CD4-positive, alpha-beta T cell treated with Interleukin-12 subunit alpha and Interleukin-12 subunit beta, for 1 hour (primary cell): Measurements from ENCODE around the gene GLDC.
"Not testable (repeated sequence)": the region's sequence is repeated elsewhere in the genome, so short reads cannot be mapped to it uniquely, and the experiment has no call there.

Source experiments
- DNase-seq: peaks from one replicate; pipeline ENCODE4 v3.0.0-alpha.2; 2020

Gene GLDC

DNA sequence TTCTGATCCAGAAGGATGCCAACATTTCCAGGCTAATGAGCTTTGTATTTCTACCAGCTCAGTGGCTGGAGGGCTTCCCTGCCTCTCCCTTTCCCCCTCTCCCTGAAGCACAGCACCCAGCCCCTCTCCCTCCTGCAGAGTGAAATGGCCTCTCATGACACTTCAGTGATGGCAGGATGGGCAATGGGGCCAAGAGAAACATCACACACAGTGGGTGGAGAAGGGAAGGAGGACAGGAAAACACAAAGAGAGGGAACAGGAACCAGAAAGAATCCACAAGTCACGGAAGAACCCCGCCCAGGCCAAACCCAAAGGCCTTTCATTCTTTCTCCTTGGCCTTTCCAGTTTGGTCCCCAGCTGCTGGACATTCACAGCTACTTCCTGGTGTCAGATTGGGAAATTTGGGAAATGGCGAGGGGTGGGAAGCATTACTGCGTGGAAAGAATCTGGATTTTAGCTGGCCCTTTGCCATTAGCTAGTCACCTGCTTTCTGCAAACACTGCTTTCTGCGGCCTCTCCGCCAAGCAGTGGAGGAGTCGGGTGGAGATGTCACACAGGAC, 82.6 kb downstream of the GLDC start:
- DNase-seq: no peak

DNA sequence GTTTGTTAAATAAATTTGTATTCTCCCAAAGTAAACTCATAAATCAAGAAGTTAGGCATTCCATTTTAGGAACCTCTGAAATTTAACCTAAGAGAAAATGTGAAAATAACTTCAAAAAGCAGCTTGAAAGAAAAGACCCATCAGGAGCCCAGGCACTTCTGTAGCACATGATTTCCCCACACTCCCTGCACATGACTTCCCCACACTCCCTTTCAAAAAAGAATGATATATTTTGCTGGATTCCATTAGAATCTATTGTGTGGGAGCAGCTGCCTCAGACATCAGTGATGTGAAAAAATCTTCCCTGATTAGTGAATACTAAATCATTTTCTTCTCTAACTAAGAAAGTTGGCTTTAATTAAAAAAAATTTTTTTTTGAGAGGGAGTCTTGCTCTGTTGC, 83.3 kb downstream of the GLDC start:
- no peak for DNase-seq

DNA sequence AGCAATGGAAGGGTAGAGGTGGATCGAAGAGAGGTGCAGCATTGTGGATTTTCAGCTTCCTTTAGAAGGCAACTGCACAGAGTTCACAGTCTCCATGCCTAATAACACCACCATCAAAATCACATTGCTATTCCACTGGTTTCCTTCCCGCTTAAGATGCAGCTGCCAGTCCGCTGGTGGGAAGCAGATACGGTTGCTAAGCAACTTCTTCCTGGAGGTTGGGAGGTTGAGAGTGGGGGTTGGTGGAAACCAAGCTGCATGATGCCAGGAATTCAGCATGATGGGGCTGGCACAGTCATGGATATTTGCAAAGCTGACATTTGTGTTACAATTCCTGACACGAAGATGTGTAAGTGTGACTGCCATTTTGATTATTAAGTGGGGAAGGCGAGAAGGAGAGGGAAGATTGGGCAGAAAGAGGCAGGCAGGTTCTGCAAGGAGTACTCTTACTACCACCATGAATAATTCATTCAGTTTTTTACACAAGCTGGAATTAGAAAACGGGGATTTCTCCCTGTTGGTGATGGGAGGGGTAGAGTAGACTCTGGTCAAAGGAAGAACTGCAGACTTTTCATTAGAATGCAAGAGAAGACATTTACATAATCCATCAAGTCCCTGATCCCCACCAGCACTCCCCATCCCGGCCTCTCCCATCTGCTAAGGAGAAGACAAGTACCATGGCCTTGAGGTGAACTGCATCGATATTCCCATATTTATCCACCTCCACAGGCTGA, 87.5 kb downstream of the GLDC start:
- no peak for DNase-seq

DNA sequence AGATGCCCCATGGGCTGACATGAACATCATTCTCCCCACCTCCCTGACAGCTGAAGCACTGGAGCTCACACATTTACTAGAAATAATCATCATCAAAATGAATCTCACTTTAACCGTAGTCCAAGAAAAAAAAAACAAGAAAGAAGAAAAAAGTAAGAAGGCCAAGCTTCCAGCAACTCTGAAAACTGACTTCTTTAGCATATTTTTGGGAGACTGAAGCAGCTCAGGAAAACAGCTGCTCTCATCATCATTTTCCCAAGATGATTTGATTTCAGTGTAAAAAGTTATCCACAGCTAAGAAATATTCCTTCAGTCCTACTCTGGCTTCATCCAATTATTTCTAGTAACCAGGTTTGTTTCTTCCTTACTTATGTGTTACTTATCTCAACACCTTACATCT, 91.7 kb downstream of the GLDC start:
- DNase-seq: no peak

DNA sequence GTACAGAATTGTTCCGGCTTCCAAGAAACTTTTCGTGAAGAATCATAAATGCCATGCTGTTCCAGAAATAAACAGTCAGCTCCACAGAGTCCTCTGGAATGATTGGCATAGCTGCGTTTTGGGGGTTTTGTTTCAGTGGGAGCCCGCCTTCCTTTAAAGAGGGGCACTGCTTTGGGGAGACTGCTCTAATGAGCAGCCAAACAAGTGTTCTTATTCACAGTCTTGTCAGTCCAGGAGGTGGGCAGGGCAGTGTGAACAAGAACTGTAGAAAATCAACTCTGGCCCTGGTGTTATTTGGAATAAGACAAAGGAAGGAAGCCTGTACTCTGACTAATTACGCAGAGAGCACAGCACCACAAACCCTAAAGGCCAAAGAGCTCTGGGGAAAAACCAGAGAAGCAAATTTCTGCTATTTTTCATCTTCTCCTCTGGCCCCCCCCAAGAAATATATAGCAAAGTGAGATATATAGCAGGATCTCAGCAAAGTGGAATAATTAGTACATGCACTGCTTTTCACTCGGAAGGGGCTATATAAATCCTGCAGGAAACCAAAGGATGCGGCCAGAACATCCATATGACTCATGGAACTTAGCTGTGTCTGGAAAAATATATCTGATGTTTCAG, 92.9 kb downstream of the GLDC start:
- no peak for DNase-seq

DNA sequence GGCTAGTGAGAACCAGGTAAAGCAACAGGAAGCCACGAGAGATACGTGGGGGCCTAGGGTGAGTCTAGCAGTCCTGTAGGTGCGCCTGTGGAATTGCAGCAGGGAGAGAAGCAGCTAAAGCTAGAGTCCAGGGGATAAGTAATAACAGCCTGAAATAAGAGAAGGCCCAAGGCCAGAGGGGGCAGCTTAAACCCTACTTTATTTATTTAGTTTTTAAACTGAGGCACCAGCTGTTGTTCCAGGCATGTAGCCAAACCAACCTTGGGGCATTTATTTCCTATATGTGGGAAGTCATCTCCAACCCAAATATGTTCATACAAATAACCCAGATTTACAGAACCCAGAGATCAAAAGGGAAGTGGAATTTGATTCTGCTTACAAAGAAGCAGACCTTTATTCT, 93.5 kb downstream of the GLDC start:
- no peak for DNase-seq

DNA sequence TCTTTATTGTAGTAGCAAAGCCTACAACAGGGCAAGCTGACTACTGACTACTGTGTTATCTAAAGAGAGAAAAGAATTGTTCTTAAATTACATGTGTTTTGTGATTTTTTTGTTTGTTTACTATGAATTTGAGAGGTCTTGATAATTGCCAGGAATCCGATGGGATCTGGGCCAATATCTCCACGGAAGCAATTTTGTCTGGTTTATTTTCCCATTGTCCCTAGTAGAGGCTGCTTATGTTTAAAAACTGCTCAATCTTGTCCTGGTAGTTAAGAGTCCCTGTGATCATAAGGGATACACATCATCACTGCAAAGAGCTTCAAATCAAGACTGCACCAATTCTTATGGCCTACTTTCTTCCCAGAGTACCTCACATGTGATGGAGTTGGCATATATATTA, 94.4 kb downstream of the GLDC start:
- no peak for DNase-seq

DNA sequence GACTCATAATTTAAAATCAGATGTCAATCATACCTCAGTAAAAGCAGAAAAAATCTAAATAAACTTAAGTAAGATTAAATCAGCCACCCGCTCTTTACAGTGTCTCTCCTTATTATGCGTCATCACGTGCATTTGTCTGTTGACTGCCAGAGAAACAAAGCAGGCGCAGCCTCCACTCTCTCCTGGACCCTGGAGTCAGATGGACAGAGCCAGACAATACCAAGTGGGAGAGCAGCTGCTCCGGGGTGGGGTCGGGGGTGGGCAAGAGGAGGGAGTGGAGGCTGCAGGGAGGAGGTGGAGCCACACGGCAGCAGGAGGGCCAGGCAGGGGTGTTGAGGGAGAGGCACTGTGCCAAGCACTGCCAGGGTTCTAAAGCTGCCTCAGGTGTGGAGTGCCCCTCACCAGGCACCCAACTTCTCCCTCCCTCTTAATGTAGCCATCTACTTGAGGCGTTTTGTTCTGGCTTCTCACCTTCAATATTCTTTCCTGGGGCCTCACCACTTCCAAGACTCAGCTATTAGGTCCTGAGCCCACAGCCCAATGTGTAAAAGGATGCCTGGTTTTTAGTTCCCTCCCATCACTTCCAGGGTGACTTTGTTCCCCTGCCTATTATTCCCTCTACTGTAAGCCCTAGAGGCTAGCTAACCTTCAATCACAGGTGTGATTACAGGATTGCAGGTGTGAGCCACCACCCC, 96.3 kb downstream of the GLDC start:
- DNase-seq: no peak

DNA sequence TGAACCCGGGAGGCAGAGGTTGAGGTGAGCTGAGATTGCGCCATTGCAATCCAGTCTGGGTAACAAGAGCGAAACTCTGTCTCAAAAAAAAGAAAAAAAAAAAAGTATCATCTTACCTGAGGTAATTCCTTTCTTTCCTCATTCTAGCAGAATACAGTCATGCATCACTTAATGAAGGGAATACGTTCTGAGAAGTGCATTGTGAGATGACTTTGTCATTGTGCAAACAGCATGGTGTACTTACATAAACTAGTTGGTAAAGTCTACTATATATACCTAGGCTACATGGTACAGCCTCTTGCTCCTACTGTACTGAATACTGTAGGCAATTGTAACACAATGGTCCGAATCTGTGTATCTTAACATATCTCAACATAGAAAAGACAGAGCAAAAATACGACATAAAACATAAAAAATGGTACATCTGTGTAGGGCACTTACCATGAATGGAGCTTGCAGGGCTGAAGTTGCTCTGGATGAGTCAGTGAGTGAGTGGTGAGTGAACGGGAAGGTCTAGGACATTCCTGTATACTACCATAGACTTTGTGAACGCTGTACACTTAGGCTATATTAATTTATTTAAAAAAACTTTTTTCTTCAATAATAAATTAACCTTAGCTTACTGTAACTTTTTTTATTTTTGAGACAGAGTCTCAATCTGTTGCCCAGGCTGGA, 100.4 kb downstream of the GLDC start:
- DNase-seq: no peak

DNA sequence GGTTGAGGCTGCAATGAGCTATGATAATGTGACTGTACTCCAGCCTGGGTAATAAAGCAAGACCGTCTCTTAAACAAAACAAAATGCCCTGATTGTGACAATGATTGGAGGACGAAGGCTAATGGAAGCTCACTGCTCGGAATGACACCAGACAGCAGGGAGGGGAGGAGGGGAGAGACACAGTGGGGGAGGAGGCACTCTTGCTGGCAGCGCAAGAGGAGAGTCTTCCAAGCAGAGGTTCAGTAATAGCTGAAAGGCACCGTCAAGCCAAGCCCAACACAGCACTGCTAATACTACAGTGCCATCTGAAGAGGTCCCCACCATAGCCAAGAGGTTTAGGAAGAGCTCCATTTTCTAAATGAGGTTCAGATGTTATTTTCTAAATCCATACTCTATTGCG, 102.3 kb downstream of the GLDC start:
- no peak for DNase-seq

DNA sequence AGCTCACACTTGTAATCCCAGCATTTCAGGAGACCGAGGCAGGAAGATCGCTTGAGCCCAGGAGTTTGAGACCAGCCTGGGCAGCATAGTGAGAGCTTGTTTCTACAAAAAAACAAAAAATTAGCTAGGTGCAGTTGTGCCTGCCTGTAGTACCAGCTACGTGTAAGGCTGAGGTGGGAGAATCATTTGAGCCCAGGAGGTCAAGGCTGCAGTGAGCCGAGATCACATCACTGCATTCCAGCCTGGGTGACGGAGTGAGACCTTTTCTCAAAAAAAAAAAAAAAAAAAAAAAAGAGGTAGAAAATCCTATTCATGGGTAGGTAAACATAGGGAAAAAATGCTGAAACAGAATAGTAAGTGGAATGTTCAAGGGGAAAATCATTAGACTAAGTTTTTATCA, 102.9 kb downstream of the GLDC start:
- DNase-seq: not testable (repeated sequence)

DNA sequence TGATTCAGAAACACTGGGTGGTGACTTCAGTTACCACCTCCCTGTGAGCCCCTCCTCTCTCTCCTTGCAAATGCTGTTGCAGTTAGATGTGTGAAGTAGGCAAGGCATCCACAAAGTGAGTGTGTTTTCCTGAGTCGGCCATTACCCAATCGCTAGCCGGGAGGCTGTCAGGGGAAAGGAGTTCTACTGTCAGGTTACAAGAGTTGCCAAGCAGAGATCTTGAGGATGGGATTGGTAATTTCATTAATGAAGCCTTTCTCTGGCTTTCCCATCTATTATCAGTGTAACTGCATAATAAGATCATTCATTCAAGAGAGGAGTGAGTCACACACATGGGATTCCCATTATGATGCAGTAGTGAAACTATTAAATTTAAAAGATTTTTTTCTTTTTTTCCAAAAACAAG, 106.9 kb downstream of the GLDC start:
- no peak for DNase-seq

DNA sequence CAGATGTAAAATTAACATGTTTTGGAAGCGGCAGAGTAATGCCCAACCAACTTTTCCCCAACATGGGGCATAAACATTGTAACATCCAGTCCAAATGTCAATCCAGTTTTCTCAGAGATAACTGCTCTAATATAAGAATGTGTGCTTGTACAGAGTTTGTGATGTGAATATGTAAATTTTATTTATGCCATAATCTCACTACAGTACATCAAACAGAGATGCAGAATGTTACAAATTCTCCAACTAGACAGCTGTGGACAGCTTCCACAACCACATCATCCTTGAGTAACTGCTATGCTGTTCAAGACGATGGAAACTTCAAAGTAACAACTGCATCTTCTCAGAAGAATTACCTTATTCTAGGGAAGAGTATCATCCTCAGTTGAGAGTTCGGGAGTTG, 109.9 kb downstream of the GLDC start:
- DNase-seq: no peak

DNA sequence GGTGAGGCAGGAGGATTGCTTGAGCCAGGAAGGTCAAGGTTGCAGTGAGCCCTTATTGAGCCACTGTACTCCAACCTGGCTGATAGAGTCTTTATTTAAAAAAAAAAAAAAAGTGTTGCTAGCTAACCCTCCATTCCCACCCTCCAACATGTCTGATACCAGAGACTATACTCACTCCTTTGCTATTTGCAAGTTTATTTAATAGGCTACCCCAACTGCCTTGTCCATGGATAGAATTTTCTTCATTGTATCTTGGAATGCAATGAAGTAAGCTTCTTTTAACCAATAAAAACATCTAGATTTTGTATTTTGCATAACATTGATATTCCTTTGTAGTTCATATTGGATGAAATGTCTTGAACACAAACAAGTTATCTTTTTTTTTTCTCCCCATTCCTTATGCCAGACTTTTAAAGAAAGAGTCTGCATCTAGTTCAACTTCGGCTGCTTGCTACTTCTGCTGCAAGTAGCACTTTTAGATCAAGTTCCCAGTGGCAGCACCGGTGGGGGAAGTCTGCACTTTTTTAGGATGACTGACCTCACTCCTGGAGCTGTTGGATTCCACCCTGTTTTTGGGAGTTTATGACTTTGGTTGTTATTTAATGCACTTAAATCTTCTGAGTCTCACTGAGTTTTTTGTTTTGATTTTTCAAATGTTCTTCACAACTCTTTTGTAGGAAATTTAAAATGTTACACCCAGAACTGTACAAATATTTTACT, 120.0 kb downstream of the GLDC start:
- DNase-seq: no peak

DNA sequence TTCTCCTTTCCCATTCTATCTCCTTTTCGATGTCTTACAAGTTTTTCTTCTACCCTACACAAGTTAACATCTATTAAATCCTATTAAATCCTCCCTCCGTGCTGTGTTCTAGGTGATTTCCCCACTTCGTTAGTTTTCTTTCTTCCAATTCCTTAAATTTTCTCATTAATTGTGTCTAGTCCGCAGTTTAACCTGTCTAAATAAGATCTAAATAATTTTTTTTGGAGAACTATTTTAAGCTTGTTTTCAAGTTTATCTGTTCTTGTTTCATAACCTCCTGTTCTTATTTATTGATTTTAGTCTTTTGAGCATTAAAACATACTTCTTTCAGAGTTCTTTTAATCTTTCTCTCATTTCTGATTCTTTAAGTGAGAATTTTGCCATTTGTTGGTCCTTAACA, 123.3 kb downstream of the GLDC start:
- no peak for DNase-seq

DNA sequence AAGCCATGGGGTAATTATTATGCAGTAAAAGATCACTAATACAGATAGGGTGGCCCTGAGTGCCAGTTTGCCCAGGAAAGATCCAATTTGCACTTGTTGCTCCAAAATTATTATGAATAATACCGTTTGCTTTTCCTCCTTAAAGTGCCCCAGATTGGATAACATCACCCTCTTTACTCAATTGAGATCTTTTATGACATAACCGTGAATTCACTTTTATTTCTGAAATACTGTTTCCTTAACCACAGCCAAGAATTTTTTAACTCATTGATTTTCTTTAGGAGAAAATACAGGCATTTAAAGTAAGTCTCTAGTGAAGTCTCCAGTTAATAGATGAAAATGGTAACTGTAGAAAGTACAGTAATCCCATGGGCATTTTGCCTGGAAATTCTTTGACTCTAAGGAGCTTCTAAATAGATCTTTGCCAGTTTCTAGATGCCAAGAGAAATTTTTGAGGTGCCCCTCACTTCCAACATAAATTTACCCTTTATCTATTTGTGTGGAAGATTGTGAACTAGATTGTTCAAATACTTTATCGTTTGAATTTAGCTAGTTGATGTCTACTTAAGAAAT, 133.4 kb downstream of the GLDC start:
- DNase-seq: no peak

DNA sequence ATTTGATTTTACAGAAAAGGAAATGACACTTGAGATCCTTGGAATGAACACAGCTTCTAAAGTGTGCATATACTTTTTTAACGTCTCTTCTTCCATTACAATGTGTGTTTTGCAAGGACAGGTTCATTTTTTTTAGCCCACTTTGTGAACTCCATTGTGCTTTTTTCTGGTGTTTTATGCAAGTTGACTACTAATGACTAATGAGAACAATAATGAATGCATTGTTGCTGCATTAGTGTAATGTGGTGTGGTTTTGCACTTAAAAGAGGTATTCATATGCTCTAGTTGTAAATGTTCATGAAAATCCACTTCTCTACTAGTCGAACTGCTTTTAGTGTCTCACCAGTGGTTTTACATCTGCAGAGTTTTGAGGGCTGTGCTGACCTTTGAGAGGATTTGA, 139.0 kb downstream of the GLDC start:
- DNase-seq: no peak

DNA sequence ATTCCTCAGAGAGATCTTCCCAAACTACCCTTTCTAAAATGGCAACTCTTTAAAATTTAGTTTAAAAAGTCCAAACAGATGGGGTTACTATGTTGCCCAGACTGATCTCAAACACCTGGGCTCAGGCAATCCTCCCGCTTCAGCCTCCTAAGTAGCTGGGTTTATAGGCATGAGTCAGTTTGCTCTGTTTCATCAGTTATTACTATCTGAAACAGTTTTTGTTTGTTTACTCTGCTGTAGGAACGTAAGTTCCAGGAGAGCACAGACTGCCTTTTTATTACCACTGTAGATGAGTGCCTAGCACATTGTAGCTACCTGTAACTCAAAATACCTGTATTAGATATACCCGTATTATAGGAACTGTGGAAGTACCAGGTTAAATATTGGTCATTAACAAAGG, 143.1 kb downstream of the GLDC start:
- DNase-seq: no peak

DNA sequence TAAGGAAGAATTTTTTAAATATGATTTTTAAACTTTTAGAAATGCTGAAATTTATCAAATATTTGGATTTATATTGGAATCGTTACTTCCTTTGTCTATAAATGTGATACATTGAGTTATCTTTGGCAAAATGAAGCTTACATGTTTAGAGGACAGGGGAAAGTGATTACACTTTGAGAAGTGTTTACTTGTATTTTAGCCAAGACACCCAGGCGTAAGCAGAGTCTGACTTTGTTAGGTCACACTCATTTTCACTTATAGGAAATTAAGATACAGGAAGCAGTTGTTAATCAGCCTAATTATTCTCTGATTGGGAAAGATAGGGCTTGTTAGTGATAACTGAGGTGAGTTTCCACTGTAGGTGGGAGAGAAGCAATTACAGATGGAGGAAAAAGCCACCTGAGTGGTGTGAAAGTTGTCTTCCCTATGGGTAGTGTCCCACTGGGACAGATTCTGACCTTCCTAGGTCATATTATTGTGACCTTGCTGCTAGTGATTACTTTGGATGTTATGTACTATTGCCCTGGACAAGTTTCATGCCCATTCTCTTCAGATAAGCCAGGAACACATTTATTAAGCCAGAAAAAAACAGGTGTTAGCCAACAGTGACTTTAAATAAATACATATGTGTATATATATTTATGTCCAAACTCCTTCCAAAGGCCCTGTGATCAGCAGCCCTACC, 143.9 kb downstream of the GLDC start:
- DNase-seq: no peak

DNA sequence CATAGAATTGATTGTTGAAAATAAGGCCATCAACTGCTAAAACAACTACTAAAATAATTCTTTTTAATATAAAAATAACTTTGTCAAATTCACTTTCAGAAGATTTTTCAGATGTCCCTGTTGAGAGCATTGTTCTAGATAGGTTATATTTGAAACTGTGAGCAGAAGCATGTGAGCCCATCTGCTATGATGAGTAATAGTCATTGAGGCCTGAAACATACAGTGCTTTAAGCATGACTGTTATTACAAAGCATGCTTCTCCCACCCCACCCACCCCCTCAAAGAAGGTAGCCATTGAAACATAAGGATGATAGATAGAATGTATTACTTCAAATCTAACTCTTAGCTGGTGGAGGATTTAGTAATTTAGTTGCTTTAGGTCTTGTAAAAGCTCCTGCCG, 146.5 kb downstream of the GLDC start:
- DNase-seq: no peak

DNA sequence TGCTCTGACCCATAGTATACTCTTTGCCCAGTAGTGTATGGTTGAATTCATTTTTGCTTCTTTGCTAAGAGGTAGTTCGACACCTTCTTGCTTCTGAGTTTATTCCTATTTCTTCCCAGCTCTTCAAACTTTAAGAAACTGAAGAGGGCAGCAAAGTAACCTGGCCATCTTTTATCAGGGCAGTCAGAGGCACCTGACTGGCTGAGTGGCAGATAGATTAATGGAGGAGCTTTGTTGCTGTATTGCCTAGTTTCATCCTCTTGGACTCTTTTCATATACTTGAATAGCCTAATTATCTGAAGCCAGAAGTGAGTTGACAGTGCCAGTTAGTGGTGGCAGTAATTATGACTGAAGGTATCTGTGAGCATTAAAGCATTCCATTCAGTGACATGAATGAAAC, 150.1 kb downstream of the GLDC start:
- no peak for DNase-seq

DNA sequence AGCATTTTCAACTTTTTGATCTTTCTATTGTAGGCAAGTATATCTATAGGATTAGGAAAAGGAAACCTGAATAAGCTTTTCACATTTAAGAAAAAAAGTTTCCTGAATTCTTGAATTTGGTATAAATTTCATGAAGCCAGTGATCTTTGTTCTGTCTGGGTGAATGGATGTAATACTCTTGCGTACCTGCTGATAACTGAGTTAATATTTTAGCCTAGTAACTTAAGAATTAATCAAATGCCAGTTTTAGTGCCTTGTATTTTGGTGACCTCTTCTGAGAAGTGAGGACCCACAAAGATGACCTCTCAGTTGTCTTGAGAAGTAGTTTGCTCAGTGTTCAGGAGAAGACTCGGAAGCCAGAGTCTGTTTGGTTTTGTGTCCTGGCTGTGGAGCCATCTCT, 154.7 kb downstream of the GLDC start:
- no peak for DNase-seq
